IMR-90 (cell line): ENCODE data around the gene EPB41L4A. TPM values are rescaled to one million over a fixed set of nuclear protein-coding genes. Genes with fewer than 3 reads are reported as not detected.

ENCODE experiments used
- ATAC-seq: fragments of 200-7000 bp; cut with Tn5 transposase; 2 replicates; pipeline ENCODE4 v1.9.1; 2020; ENCODE audit warnings: low read depth, mild to moderate bottlenecking, moderate library complexity
- BruUV-seq: library from RNA; stranded (reverse); fragments of 400-500 nt; replicated peaks from 2 replicates; lab custom pipeline; 2021; lab: Mats Ljungman, UMichigan
- CTCF ChIA-PET: fragments of 300-600 bp; formaldehyde crosslinking; extraction: SDS; loops from one replicate; lab custom pipeline; 2021; ENCODE audit warnings: antibody characterized with exemption; lab: Yijun Ruan, JAX
- POLR2A ChIA-PET: fragments of 300-600 bp; sonication (Branson Sonifier 250); formaldehyde crosslinking; loops from one replicate; lab custom pipeline; 2022; ENCODE audit warnings: antibody characterized with exemption; ENCODE audit not compliant: unreplicated experiment; lab: Charles Lee
- DNase-seq: peaks from one replicate; pipeline ENCODE4 v3.0.0; 2013
- H2AFZ ChIP-seq: replicated peaks from 2 replicates; pipeline ENCODE3; 2013; ENCODE audit warnings: low read length, mild to moderate bottlenecking; ENCODE audit not compliant: poor library complexity
- H2AK5ac ChIP-seq: 2 replicates; pipeline ENCODE4 v1.6.1; 2013; ENCODE audit warnings: low read depth, low read length, inconsistent platforms
- H2AK9ac ChIP-seq: replicated peaks from 2 replicates; pipeline ENCODE3; 2013; ENCODE audit warnings: mild to moderate bottlenecking, low read depth, low read length, moderate library complexity; ENCODE audit not compliant: poor library complexity
- H2BK120ac ChIP-seq: 2 replicates; pipeline ENCODE4 v1.6.1; 2013; ENCODE audit warnings: low read depth, low read length, inconsistent platforms
- H2BK15ac ChIP-seq: 3 replicates; pipeline ENCODE4 v1.6.1; 2013; ENCODE audit warnings: low read depth, low read length, inconsistent platforms
- H2BK20ac ChIP-seq: 2 replicates; pipeline ENCODE4 v1.6.1; 2013; ENCODE audit warnings: low read depth, mild to moderate bottlenecking, inconsistent platforms, low read length, moderate library complexity
- H2BK5ac ChIP-seq: 2 replicates; pipeline ENCODE4 v1.6.1; 2013; ENCODE audit warnings: mild to moderate bottlenecking, low read depth, low read length, inconsistent platforms; ENCODE audit not compliant: poor library complexity, severe bottlenecking
- H3K14ac ChIP-seq: replicated peaks from 2 replicates; pipeline ENCODE4 v1.6.1; 2013; ENCODE audit warnings: low read depth, low read length, inconsistent platforms
- H3K18ac ChIP-seq: 2 replicates; pipeline ENCODE4 v1.6.1; 2013; ENCODE audit warnings: low read depth, low read length, control low read depth
- H3K23ac ChIP-seq: 2 replicates; pipeline ENCODE4 v1.6.1; 2013; ENCODE audit warnings: low read depth, low read length, inconsistent platforms
- H3K27ac ChIP-seq: 2 replicates; pipeline ENCODE4 v1.5.1; 2013; ENCODE audit warnings: mild to moderate bottlenecking, control low read depth, low read length; ENCODE audit not compliant: insufficient read depth
- H3K27me3 ChIP-seq: 2 replicates; pipeline ENCODE4 v1.6.1; 2013; ENCODE audit warnings: low read length; ENCODE audit not compliant: control insufficient read depth, insufficient read depth
- H3K36me3 ChIP-seq: 2 replicates; pipeline ENCODE4 v1.6.1; 2013; ENCODE audit warnings: low read length, mixed read lengths; ENCODE audit not compliant: control insufficient read depth, insufficient read depth
- H3K4ac ChIP-seq: 2 replicates; pipeline ENCODE4 v1.6.1; 2013; ENCODE audit warnings: low read depth, low read length, inconsistent platforms
- H3K4me1 ChIP-seq: 2 replicates; pipeline ENCODE4 v1.6.1; 2013; ENCODE audit warnings: low read length, mixed read lengths; ENCODE audit not compliant: control insufficient read depth, insufficient read depth
- H3K4me2 ChIP-seq: 2 replicates; pipeline ENCODE4 v1.6.1; 2013; ENCODE audit warnings: low read depth, mild to moderate bottlenecking, control low read depth, low read length, moderate library complexity
- H3K4me3 ChIP-seq: 2 replicates; pipeline ENCODE4 v1.5.1; 2013; ENCODE audit warnings: low read depth, mild to moderate bottlenecking, control low read depth, low read length, moderate library complexity; ENCODE audit not compliant: insufficient read depth
- H3K56ac ChIP-seq: 2 replicates; pipeline ENCODE4 v1.6.1; 2013; ENCODE audit warnings: low read length, inconsistent platforms; ENCODE audit not compliant: insufficient read depth; ENCODE audit errors: extremely low read depth
- H3K79me1 ChIP-seq, 2 experiments: 2 replicates each; pipeline ENCODE4 v1.6.1; 2013; ENCODE audit warnings: low read length in 2 of 2, inconsistent platforms in 1 of 2, low read depth in 1 of 2
- H3K9ac ChIP-seq: 2 replicates; pipeline ENCODE4 v1.6.1; 2013; ENCODE audit warnings: low read depth, low read length, control low read depth
- H3K9me1 ChIP-seq: 2 replicates; pipeline ENCODE4 v1.6.1; 2013; ENCODE audit warnings: low read length, inconsistent platforms; ENCODE audit not compliant: insufficient read depth
- H3K9me3 ChIP-seq: 2 replicates; pipeline ENCODE4 v1.6.1; 2013; ENCODE audit warnings: low read length; ENCODE audit not compliant: control insufficient read depth, insufficient read depth
- H4K20me1 ChIP-seq: 2 replicates; pipeline ENCODE4 v1.6.1; 2013; ENCODE audit warnings: low read length, inconsistent platforms; ENCODE audit not compliant: insufficient read depth
- H4K5ac ChIP-seq: 2 replicates; pipeline ENCODE4 v1.6.1; 2013; ENCODE audit warnings: mild to moderate bottlenecking, low read depth, low read length, control low read depth
- H4K8ac ChIP-seq, 2 experiments: 2 replicates each; pipeline ENCODE4 v1.6.1; 2013; ENCODE audit warnings: low read depth in 2 of 2, low read length in 2 of 2, control low read depth in 1 of 2, inconsistent platforms in 1 of 2
- H4K91ac ChIP-seq: 2 replicates; pipeline ENCODE4 v1.6.1; 2013; ENCODE audit warnings: low read depth, low read length, inconsistent platforms; ENCODE audit not compliant: insufficient read depth
- FOS ChIP-seq: fragments of 150-350 bp; IDR thresholded peaks from 2 replicates; pipeline ENCODE4 v1.6.1; 2016; ENCODE audit warnings: low read depth, low read length
- MAFK ChIP-seq: IDR thresholded peaks from 2 replicates; pipeline ENCODE4 v1.6.1; 2012; ENCODE audit warnings: low read depth, low read length, improper control_type of control experiment
- MAZ ChIP-seq: IDR thresholded peaks from 2 replicates; pipeline ENCODE4 v1.6.1; 2012; ENCODE audit warnings: low read depth, mild to moderate bottlenecking, low read length, improper control_type of control experiment, moderate library complexity, borderline replicate concordance
- RAD21 ChIP-seq: IDR thresholded peaks from 2 replicates; pipeline ENCODE4 v1.6.1; 2012; ENCODE audit warnings: low read length, improper control_type of control experiment
- SMC3 ChIP-seq: fragments of 150-350 bp; IDR thresholded peaks from 2 replicates; pipeline ENCODE4 v1.6.1; 2016; ENCODE audit warnings: low read depth, mild to moderate bottlenecking, antibody characterized with exemption, low read length, moderate library complexity
- WGBS, 2 experiments: methylation state at CpG; one replicate each; pipeline versions ENCODE4 v1.1.5 to v1.1.7; 2013; ENCODE audit warnings: missing lambda C conversion rate in 2 of 2; ENCODE audit not compliant: insufficient read length in 1 of 2; ENCODE audit errors: extremely low coverage in 2 of 2; 5-methylcytosine and 5-hydroxymethylcytosine counted together
- dilution Hi-C: fragments of 300-500 bp; cut with HindIII; formaldehyde crosslinking; loops from one replicate; pipeline ENCODE4 v1.14.3; 2018; ENCODE audit warnings: low sequenced_read_pairs; ENCODE audit not compliant: unreplicated experiment
- in situ Hi-C: fragments of 300-500 bp; cut with MboI; formaldehyde crosslinking; loops from 3 replicates; pipeline ENCODE4 v1.14.3; 2019; ENCODE audit warnings: low sequenced_read_pairs, inconsistent platforms, mixed read lengths
- intact Hi-C: fragments of 100-400 bp; cut with micrococcal nuclease; formaldehyde crosslinking; loops from 2 replicates; pipeline ENCODE4 v1.10.0; 2022
- polyA plus RNA-seq, 3 experiments: library from polyadenylated mRNA; depleted of rRNA; stranded (reverse); fragments of >200 nt; gene quantifications; 2 replicates each; pipeline ENCODE4 v1.2.3, GENCODE V29; 2012; ENCODE audit warnings: low replicate concordance in 1 of 3
- total RNA-seq: library from RNA; depleted of rRNA; stranded (reverse); fragments of >200 nt; gene quantifications from 2 replicates; pipeline ENCODE4 v1.2.3, GENCODE V29; 2012
- TF ChIP-seq, protein P1 (sequence below): conservative IDR thresholded peaks from 2 replicates; pipeline ENCODE4 v1.5.1; 2012; ENCODE audit warnings: mild to moderate bottlenecking, low read depth, low read length, improper control_type of control experiment

EPB41L4A gene
- total and polyA plus RNA-seq, 2 of the 4 experiments (the other 2 are of a cell fraction), result under 0.01 to 0.02 TPM

- no CpG with 5 or more reads among the region's 1 CpG for WGBS, 2 experiments
- dilution Hi-C loops, result no loop called here
- in situ Hi-C loops, result loop anchor here (10.0 kb wide), 1 partner anchor 1426 kb away; no protein-coding TSS in a partner anchor
- no peak overlapping the region for H2BK15ac ChIP-seq
- no peak overlapping the region for H2BK20ac ChIP-seq
- H3K56ac ChIP-seq, result no peak overlapping the region
- H3K4me1 ChIP-seq, result no peaks in the 10 kb centered on the region
- POLR2A ChIA-PET, result no interaction called here
- no peak overlapping the region for H2AFZ ChIP-seq
- no peak for ATAC-seq
- H3K79me1 ChIP-seq, result no peaks in the 10 kb centered on the region
- intact Hi-C loops, result no loop called here
- no peak overlapping the region for H3K4ac ChIP-seq
- CTCF ChIA-PET, result no interaction called here
- no peak overlapping the region for H3K9ac ChIP-seq
- H3K9me1 ChIP-seq, result no peaks in the 10 kb centered on the region
- no peak overlapping the region for H2AK5ac ChIP-seq
- no peak overlapping the region for H3K4me2 ChIP-seq
- no peak for TF ChIP-seq MAZ
- TF ChIP-seq SMC3, result no peak
- TF ChIP-seq, protein P1, sequence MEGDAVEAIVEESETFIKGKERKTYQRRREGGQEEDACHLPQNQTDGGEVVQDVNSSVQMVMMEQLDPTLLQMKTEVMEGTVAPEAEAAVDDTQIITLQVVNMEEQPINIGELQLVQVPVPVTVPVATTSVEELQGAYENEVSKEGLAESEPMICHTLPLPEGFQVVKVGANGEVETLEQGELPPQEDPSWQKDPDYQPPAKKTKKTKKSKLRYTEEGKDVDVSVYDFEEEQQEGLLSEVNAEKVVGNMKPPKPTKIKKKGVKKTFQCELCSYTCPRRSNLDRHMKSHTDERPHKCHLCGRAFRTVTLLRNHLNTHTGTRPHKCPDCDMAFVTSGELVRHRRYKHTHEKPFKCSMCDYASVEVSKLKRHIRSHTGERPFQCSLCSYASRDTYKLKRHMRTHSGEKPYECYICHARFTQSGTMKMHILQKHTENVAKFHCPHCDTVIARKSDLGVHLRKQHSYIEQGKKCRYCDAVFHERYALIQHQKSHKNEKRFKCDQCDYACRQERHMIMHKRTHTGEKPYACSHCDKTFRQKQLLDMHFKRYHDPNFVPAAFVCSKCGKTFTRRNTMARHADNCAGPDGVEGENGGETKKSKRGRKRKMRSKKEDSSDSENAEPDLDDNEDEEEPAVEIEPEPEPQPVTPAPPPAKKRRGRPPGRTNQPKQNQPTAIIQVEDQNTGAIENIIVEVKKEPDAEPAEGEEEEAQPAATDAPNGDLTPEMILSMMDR, result no peak
- TF ChIP-seq MAFK, result no peak
- no peak for TF ChIP-seq RAD21
- TF ChIP-seq FOS, result no peak
- H4K91ac ChIP-seq, result no peak overlapping the region
- H3K18ac ChIP-seq, result no peak overlapping the region
- H2BK5ac ChIP-seq, result no peak overlapping the region
- no peak overlapping the region for H3K27ac ChIP-seq
- H3K14ac ChIP-seq, result no peak overlapping the region
- H3K9me3 ChIP-seq, result no peaks in the 10 kb centered on the region
- H3K4me3 ChIP-seq, result no peak overlapping the region
- H3K36me3 ChIP-seq, result no peaks in the 10 kb centered on the region
- no peak overlapping the region for H3K23ac ChIP-seq
- H3K27me3 ChIP-seq, result peaks cover 5% of the 10 kb centered on the region
- H4K20me1 ChIP-seq, result no peaks in the 10 kb centered on the region
- no peak overlapping the region for H4K8ac ChIP-seq
- no peak overlapping the region for H2BK120ac ChIP-seq
- no TSS peak for BruUV-seq
- DNase-seq, result no peak
- H2AK9ac ChIP-seq, result no peak overlapping the region
- no peak overlapping the region for H4K5ac ChIP-seq
These were observed 239.8 kb downstream of the EPB41L4A start for GRCh38 chr5:112179290-112179689.
